K562 (cell line): ENCODE results near the gene USF2. TPM values are rescaled to one million over a fixed set of nuclear protein-coding genes. Genes with fewer than 3 reads are reported as not detected.

Experiments
- ELF4 ChIP-seq: fragments of 450-650 bp; formaldehyde crosslinking; IDR thresholded peaks from 2 replicates; pipeline ENCODE4 v1.4.0; 2022; ENCODE audit warnings: missing genetic modification characterization
- LCOR ChIP-seq: sonication (generic); formaldehyde crosslinking; IDR thresholded peaks from 2 replicates; pipeline ENCODE4 v1.8.0; 2022; ENCODE audit warnings: mild to moderate bottlenecking, missing genetic modification reagents
- MIER1 ChIP-seq: fragments of 450-650 bp; IDR thresholded peaks from 2 replicates; pipeline ENCODE4 v1.6.1; 2016; ENCODE audit warnings: antibody characterized with exemption, mild to moderate bottlenecking, low read depth
- MYC ChIP-seq, 2 experiments: fragments of 250-450 bp in 1 of 2; sonication (Bioruptor Pico) in 1 of 2; IDR thresholded peaks; 2 replicates each; pipeline versions ENCODE4 v1.5.1 to v1.6.1; 2012 to 2021; ENCODE audit warnings: low read depth in 2 of 2, borderline replicate concordance in 1 of 2, improper control_type of control experiment in 1 of 2, low read length in 1 of 2, mild to moderate bottlenecking in 1 of 2, moderate library complexity in 1 of 2
- NFXL1 ChIP-seq: fragments of 450-650 bp; formaldehyde crosslinking; IDR thresholded peaks from 2 replicates; pipeline ENCODE4 v1.4.0; 2021; ENCODE audit warnings: mild to moderate bottlenecking
- NR2C2 ChIP-seq, 2 experiments: fragments of 200-800 bp in 1 of 2; sonication (Bioruptor generic) in 1 of 2; sonication (generic) in 1 of 2; formaldehyde crosslinking in 1 of 2; IDR thresholded peaks; 2 replicates each; pipeline versions ENCODE4 v1.6.1 to v1.8.0; 2016 to 2022; ENCODE audit warnings: mild to moderate bottlenecking in 1 of 2, missing compliant biosample characterization in 1 of 2, missing genetic modification characterization in 1 of 2, missing genetic modification reagents in 1 of 2
- PURB ChIP-seq: sonication (generic); formaldehyde crosslinking; IDR thresholded peaks from 2 replicates; pipeline ENCODE4 v1.9.0; 2021; ENCODE audit warnings: low read depth, mild to moderate bottlenecking, missing genetic modification reagents
- TCF7 ChIP-seq: sonication (generic); IDR thresholded peaks from 2 replicates; pipeline ENCODE4 v1.6.1; 2016; ENCODE audit warnings: antibody characterized with exemption, borderline replicate concordance
- THRAP3 ChIP-seq: fragments of 450-650 bp; IDR thresholded peaks from 2 replicates; pipeline ENCODE4 v1.6.1; 2016; ENCODE audit warnings: mild to moderate bottlenecking, inconsistent platforms, borderline replicate concordance
- ZNF274 ChIP-seq: IDR thresholded peaks from 2 replicates; pipeline ENCODE4 v1.6.1; 2011; ENCODE audit warnings: low read depth, mild to moderate bottlenecking, low read length, moderate library complexity, borderline replicate concordance
- ZNF347 ChIP-seq: fragments of 450-650 bp; formaldehyde crosslinking; IDR thresholded peaks from 2 replicates; pipeline ENCODE4 v1.4.0; 2020; ENCODE audit warnings: low read depth, mild to moderate bottlenecking, moderate library complexity
- polyA plus RNA-seq, 8 experiments: library from polyadenylated mRNA; depleted of rRNA in 4 of 8; stranded (reverse) in 5 of 8; unstranded in 3 of 8; fragments of >200 nt; fragmentation: Nextera tagmentation in 2 of 8; fragmentation: Illumina TruSeq in 1 of 8; extraction: Ambion mirVana in 2 of 8; extraction: Trizol in 1 of 8; gene quantifications; 2 replicates each; pipeline versions ENCODE4 v1.2.1 to v1.2.3, GENCODE V29; 2011 to 2014; ENCODE audit warnings: inconsistent platforms in 1 of 8, missing spikeins in 1 of 8
- total RNA-seq, 7 experiments: library from RNA; depleted of rRNA in 6 of 7; stranded (reverse); fragments of >200 nt in 6 of 7; fragmentation: Illumina TruSeq in 2 of 7; extraction: Trizol in 2 of 7; gene quantifications; 2 replicates each; pipeline versions ENCODE4 v1.2.1 to v1.2.3, GENCODE V29; 2011 to 2021; ENCODE audit warnings: low replicate concordance in 1 of 7
- TF ChIP-seq, protein P1 (sequence below), 2 experiments: IDR thresholded peaks; 2 replicates each; pipeline ENCODE4 v1.6.1; 2012; ENCODE audit warnings: improper control_type of control experiment in 2 of 2, low read depth in 2 of 2, low read length in 2 of 2, borderline replicate concordance in 1 of 2
- TF ChIP-seq, protein P2 (sequence below): fragments of 450-650 bp; formaldehyde crosslinking; IDR thresholded peaks from 2 replicates; pipeline ENCODE4 v1.4.0; 2022; ENCODE audit warnings: missing genetic modification characterization
- TF ChIP-seq, protein P3 (sequence below): sonication (generic); formaldehyde crosslinking; IDR thresholded peaks from 2 replicates; pipeline ENCODE4 v1.8.0; 2023; ENCODE audit warnings: missing genetic modification reagents, mild to moderate bottlenecking, borderline replicate concordance

The USF2 gene
- total and polyA plus RNA-seq, 9 of the 15 experiments (the other 6 are each of a cell fraction or from before 2014, with no cell fraction given) = 0.27 to 93.7 (median 58.4) TPM

DNA sequence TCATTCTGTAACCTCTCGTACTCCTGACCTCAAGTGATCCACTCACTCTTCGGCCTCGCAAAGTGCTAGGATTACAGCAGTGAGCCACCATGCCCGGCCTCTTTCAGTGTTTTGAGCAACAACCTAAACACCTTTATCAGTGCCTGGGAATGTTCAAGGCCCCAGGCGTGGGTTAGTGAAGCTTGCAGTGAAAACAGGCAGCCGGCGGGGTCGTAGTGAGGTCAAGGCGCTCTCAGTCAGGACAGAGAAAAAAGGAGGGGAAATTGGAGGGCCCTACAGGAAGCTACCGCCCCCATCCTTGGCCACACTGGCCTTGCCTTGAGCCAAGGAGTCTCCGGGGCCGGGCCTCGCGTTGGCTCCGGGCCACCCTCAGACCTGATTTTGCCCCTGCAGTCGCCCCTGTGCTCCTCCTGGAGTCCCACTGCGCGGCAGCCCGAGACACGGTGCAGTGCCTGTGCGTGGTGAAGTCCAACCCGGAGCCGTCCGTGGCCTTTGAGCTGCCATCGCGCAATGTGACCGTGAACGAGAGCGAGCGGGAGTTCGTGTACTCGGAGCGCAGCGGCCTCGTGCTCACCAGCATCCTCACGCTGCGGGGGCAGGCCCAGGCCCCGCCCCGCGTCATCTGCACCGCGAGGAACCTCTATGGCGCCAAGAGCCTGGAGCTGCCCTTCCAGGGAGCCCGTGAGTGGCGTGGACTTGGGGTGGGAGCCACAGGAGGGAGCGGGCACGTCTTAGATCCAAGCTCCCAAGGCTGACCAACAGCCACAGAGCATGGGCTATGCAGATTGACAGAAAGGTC lies 40.9 kb downstream of the USF2 start (continued):
- TF ChIP-seq, protein P1, sequence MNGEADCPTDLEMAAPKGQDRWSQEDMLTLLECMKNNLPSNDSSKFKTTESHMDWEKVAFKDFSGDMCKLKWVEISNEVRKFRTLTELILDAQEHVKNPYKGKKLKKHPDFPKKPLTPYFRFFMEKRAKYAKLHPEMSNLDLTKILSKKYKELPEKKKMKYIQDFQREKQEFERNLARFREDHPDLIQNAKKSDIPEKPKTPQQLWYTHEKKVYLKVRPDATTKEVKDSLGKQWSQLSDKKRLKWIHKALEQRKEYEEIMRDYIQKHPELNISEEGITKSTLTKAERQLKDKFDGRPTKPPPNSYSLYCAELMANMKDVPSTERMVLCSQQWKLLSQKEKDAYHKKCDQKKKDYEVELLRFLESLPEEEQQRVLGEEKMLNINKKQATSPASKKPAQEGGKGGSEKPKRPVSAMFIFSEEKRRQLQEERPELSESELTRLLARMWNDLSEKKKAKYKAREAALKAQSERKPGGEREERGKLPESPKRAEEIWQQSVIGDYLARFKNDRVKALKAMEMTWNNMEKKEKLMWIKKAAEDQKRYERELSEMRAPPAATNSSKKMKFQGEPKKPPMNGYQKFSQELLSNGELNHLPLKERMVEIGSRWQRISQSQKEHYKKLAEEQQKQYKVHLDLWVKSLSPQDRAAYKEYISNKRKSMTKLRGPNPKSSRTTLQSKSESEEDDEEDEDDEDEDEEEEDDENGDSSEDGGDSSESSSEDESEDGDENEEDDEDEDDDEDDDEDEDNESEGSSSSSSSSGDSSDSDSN (IDR thresholded peaks at IDR 0.05; ENCODE audit: borderline replicate concordance in 1 of 2, low read depth in 2 of 2, low read length in 2 of 2) = no peak
- TF ChIP-seq ZNF274 (no peak), MIER1 (no peak; the same call in 1 of the 2 replicates), NR2C2 (CRISPR knock-in tag; IDR thresholded peaks at IDR 0.05) (peak; percentile 37; the same call in 1 of the 2 replicates), NR2C2 (tag; IDR thresholded peaks at IDR 0.05) (peak; percentile 88), THRAP3 (no peak), LCOR (no peak), PURB (CRISPR knock-in tag) (no peak), TCF7 (no peak), MYC (IDR thresholded peaks at IDR 0.05; ENCODE audit: low read depth, low read length) (peak; percentile 90), MYC (CRISPR knock-in tag; IDR thresholded peaks at IDR 0.05; ENCODE audit: borderline replicate concordance, low read depth) (peak; percentile 73; the same call in 1 of the 2 replicates), ZNF347 (0 out of 2 replicates have a peak, but pooled peaks have one; percentile 39), NFXL1 (CRISPR knock-in tag) (peak; percentile 67; the same call in 1 of the 2 replicates), ELF4 (CRISPR knock-in tag) (no peak)
- TF ChIP-seq, protein P2, sequence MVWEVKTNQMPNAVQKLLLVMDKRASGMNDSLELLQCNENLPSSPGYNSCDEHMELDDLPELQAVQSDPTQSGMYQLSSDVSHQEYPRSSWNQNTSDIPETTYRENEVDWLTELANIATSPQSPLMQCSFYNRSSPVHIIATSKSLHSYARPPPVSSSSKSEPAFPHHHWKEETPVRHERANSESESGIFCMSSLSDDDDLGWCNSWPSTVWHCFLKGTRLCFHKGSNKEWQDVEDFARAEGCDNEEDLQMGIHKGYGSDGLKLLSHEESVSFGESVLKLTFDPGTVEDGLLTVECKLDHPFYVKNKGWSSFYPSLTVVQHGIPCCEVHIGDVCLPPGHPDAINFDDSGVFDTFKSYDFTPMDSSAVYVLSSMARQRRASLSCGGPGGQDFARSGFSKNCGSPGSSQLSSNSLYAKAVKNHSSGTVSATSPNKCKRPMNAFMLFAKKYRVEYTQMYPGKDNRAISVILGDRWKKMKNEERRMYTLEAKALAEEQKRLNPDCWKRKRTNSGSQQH (CRISPR knock-in tag) = peak; percentile 69; the same call in 1 of the 2 replicates
- TF ChIP-seq, protein P3, sequence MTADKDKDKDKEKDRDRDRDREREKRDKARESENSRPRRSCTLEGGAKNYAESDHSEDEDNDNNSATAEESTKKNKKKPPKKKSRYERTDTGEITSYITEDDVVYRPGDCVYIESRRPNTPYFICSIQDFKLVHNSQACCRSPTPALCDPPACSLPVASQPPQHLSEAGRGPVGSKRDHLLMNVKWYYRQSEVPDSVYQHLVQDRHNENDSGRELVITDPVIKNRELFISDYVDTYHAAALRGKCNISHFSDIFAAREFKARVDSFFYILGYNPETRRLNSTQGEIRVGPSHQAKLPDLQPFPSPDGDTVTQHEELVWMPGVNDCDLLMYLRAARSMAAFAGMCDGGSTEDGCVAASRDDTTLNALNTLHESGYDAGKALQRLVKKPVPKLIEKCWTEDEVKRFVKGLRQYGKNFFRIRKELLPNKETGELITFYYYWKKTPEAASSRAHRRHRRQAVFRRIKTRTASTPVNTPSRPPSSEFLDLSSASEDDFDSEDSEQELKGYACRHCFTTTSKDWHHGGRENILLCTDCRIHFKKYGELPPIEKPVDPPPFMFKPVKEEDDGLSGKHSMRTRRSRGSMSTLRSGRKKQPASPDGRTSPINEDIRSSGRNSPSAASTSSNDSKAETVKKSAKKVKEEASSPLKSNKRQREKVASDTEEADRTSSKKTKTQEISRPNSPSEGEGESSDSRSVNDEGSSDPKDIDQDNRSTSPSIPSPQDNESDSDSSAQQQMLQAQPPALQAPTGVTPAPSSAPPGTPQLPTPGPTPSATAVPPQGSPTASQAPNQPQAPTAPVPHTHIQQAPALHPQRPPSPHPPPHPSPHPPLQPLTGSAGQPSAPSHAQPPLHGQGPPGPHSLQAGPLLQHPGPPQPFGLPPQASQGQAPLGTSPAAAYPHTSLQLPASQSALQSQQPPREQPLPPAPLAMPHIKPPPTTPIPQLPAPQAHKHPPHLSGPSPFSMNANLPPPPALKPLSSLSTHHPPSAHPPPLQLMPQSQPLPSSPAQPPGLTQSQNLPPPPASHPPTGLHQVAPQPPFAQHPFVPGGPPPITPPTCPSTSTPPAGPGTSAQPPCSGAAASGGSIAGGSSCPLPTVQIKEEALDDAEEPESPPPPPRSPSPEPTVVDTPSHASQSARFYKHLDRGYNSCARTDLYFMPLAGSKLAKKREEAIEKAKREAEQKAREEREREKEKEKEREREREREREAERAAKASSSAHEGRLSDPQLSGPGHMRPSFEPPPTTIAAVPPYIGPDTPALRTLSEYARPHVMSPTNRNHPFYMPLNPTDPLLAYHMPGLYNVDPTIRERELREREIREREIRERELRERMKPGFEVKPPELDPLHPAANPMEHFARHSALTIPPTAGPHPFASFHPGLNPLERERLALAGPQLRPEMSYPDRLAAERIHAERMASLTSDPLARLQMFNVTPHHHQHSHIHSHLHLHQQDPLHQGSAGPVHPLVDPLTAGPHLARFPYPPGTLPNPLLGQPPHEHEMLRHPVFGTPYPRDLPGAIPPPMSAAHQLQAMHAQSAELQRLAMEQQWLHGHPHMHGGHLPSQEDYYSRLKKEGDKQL (CRISPR knock-in tag) = no peak
